Measurements from ENCODE around the gene MACROD2.
"Not testable (repeated sequence)": the region's sequence is repeated elsewhere in the genome, so short reads cannot be mapped to it uniquely, and the experiment has no call there.

The MACROD2 gene

GRCh38 chr20:15515691-15516090, 1520.4 kb downstream of the MACROD2 start:
- DNase-seq = no peak

- DNase-seq = no peak
Measured at GRCh38 chr20:15520930-15521524, 1525.7 kb downstream of the MACROD2 start.

GRCh38 chr20:15523400-15523799, 1528.1 kb downstream of the MACROD2 start:
- no peak for DNase-seq

GRCh38 chr20:15528391-15529111, 1533.2 kb downstream of the MACROD2 start:
- no peak for DNase-seq

- DNase-seq = no peak
Measured at GRCh38 chr20:15535863-15536262, 1540.5 kb downstream of the MACROD2 start.

GRCh38 chr20:15537200-15537599, 1541.9 kb downstream of the MACROD2 start:
- DNase-seq = not testable (repeated sequence)

GRCh38 chr20:15542655-15543054, 1547.3 kb downstream of the MACROD2 start:
- no peak for DNase-seq

GRCh38 chr20:15544742-15545141, 1549.4 kb downstream of the MACROD2 start:
- DNase-seq = no peak

GRCh38 chr20:15546525-15547023, 1551.3 kb downstream of the MACROD2 start:
- DNase-seq = no peak

- DNase-seq = no peak
Measured at GRCh38 chr20:15547119-15547518, 1551.8 kb downstream of the MACROD2 start.

GRCh38 chr20:15550116-15550870, 1555.0 kb downstream of the MACROD2 start:
- DNase-seq = no peak

- DNase-seq = no peak
Measured at GRCh38 chr20:15555913-15556312, 1560.6 kb downstream of the MACROD2 start.

GRCh38 chr20:15556869-15557268, 1561.6 kb downstream of the MACROD2 start:
- DNase-seq = no peak

GRCh38 chr20:15561070-15561569, 1565.8 kb downstream of the MACROD2 start:
- no peak for DNase-seq

GRCh38 chr20:15561707-15562404, 1566.5 kb downstream of the MACROD2 start:
- DNase-seq = no peak

GRCh38 chr20:15563836-15564235, 1568.5 kb downstream of the MACROD2 start:
- no peak for DNase-seq

GRCh38 chr20:15564981-15565380, 1569.7 kb downstream of the MACROD2 start:
- no peak for DNase-seq

GRCh38 chr20:15565786-15566185, 1570.5 kb downstream of the MACROD2 start:
- DNase-seq = no peak

- DNase-seq = no peak
Measured at GRCh38 chr20:15567219-15567618, 1571.9 kb downstream of the MACROD2 start.

- no peak for DNase-seq
Measured at GRCh38 chr20:15570156-15570555, 1574.8 kb downstream of the MACROD2 start.

- DNase-seq = no peak
Measured at GRCh38 chr20:15571056-15571455, 1575.7 kb downstream of the MACROD2 start.

GRCh38 chr20:15575255-15575654, 1579.9 kb downstream of the MACROD2 start:
- no peak for DNase-seq

- DNase-seq = no peak
Measured at GRCh38 chr20:15576411-15576810, 1581.1 kb downstream of the MACROD2 start.

All from activated effector memory CD4-positive, alpha-beta T cell treated with anti-CD3 and anti-CD28 coated beads, Interleukin-2, amount 50 U/mL, for 16 hours (primary cell).